ENCODE measurements around the gene S100B. TPM values are rescaled to one million over a fixed set of nuclear protein-coding genes. Genes with fewer than 3 reads are reported as not detected.

Gene S100B
- total and polyA plus RNA-seq, 9 of the 15 experiments (the other 6 are each of a cell fraction or from before 2014, with no cell fraction given), result not detected

DNA sequence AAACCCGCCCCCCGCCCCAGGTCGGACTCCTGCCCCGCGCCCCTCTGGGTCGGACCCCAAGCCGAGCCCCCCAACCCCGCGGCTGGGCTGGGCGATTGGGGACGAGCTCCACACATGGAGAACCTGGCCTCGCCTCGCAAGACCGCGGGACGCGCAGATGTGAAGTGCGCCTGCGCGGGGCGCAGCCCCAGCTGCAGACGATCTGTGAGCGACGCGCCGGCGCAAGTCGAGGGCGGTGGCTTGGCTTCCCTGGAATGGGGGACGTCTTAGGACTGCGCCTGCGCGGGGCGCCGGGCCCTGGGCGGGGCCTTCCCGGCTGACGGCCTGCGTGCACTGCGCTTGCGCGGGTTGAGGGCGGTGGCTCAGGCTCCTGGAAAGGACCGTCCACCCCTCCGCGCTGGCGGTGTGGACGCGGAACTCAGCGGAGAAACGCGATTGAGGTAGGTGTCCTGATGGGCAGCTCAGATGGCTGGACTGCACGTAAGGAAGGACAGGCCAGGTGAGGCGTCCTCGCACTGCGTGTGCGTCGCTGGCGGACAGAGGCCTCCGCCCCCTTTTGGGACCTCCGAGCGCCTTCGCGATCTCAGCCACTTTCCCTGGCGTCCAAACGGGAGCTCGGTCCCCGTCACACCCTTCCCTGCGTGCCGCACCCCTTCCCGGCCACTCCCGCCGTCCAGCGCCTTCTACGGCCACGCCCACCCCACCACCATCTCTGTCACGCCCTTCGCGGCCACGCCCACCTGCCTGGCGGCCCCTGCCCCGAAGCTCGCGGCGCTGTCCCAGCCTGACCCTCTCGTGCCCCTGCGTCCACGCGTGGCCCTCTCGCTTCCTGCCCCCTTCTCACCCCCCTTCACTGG lies 30.7 kb upstream of the S100B start, which contains the start of gene PRMT2 (continued):
- TF ChIP-seq ZNF263 (CRISPR knock-in tag; IDR thresholded peaks at IDR 0.05; ENCODE audit: borderline replicate concordance) (peak; percentile 74; the same call in 1 of the 2 replicates), ZNF695 (CRISPR knock-in tag; IDR thresholded peaks at IDR 0.05) (no peak), ZNF146 (CRISPR knock-in tag; IDR thresholded peaks at IDR 0.05; ENCODE audit: unreplicated experiment) (no peak), TCF7L2 (IDR thresholded peaks at IDR 0.05; ENCODE audit: low read depth, low read length) (no peak), NCOA1 (IDR thresholded peaks at IDR 0.05; ENCODE audit: low read depth) (no peak), ZNF780A (CRISPR knock-in tag; IDR thresholded peaks at IDR 0.05) (no peak), MTA1 (IDR thresholded peaks at IDR 0.05; ENCODE audit: borderline replicate concordance) (peak; percentile 79; the same call in 1 of the 2 replicates), MYBL2 (IDR thresholded peaks at IDR 0.05; ENCODE audit: low read depth) (no peak), MYBL2 (CRISPR knock-in tag; IDR thresholded peaks at IDR 0.05; ENCODE audit: borderline replicate concordance) (no peak), HMGN3 (IDR thresholded peaks at IDR 0.05; ENCODE audit: borderline replicate concordance, extremely low read depth, insufficient read length, low read depth, low read length) (peak; percentile 88), XRCC3 (IDR thresholded peaks at IDR 0.05) (no peak), HDGF (IDR thresholded peaks at IDR 0.05) (peak; percentile 99), KHSRP (IDR thresholded peaks at IDR 0.05) (no peak)
- TF ChIP-seq, protein P1, sequence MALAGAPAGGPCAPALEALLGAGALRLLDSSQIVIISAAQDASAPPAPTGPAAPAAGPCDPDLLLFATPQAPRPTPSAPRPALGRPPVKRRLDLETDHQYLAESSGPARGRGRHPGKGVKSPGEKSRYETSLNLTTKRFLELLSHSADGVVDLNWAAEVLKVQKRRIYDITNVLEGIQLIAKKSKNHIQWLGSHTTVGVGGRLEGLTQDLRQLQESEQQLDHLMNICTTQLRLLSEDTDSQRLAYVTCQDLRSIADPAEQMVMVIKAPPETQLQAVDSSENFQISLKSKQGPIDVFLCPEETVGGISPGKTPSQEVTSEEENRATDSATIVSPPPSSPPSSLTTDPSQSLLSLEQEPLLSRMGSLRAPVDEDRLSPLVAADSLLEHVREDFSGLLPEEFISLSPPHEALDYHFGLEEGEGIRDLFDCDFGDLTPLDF (CRISPR knock-in tag; IDR thresholded peaks at IDR 0.05), result no peak; the same call in 1 of the 2 replicates
- TF ChIP-seq, protein P2, sequence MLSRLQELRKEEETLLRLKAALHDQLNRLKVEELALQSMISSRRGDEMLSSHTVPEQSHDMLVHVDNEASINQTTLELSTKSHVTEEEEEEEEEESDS (CRISPR knock-in tag; IDR thresholded peaks at IDR 0.05), result no peak
- TF ChIP-seq, protein P3, sequence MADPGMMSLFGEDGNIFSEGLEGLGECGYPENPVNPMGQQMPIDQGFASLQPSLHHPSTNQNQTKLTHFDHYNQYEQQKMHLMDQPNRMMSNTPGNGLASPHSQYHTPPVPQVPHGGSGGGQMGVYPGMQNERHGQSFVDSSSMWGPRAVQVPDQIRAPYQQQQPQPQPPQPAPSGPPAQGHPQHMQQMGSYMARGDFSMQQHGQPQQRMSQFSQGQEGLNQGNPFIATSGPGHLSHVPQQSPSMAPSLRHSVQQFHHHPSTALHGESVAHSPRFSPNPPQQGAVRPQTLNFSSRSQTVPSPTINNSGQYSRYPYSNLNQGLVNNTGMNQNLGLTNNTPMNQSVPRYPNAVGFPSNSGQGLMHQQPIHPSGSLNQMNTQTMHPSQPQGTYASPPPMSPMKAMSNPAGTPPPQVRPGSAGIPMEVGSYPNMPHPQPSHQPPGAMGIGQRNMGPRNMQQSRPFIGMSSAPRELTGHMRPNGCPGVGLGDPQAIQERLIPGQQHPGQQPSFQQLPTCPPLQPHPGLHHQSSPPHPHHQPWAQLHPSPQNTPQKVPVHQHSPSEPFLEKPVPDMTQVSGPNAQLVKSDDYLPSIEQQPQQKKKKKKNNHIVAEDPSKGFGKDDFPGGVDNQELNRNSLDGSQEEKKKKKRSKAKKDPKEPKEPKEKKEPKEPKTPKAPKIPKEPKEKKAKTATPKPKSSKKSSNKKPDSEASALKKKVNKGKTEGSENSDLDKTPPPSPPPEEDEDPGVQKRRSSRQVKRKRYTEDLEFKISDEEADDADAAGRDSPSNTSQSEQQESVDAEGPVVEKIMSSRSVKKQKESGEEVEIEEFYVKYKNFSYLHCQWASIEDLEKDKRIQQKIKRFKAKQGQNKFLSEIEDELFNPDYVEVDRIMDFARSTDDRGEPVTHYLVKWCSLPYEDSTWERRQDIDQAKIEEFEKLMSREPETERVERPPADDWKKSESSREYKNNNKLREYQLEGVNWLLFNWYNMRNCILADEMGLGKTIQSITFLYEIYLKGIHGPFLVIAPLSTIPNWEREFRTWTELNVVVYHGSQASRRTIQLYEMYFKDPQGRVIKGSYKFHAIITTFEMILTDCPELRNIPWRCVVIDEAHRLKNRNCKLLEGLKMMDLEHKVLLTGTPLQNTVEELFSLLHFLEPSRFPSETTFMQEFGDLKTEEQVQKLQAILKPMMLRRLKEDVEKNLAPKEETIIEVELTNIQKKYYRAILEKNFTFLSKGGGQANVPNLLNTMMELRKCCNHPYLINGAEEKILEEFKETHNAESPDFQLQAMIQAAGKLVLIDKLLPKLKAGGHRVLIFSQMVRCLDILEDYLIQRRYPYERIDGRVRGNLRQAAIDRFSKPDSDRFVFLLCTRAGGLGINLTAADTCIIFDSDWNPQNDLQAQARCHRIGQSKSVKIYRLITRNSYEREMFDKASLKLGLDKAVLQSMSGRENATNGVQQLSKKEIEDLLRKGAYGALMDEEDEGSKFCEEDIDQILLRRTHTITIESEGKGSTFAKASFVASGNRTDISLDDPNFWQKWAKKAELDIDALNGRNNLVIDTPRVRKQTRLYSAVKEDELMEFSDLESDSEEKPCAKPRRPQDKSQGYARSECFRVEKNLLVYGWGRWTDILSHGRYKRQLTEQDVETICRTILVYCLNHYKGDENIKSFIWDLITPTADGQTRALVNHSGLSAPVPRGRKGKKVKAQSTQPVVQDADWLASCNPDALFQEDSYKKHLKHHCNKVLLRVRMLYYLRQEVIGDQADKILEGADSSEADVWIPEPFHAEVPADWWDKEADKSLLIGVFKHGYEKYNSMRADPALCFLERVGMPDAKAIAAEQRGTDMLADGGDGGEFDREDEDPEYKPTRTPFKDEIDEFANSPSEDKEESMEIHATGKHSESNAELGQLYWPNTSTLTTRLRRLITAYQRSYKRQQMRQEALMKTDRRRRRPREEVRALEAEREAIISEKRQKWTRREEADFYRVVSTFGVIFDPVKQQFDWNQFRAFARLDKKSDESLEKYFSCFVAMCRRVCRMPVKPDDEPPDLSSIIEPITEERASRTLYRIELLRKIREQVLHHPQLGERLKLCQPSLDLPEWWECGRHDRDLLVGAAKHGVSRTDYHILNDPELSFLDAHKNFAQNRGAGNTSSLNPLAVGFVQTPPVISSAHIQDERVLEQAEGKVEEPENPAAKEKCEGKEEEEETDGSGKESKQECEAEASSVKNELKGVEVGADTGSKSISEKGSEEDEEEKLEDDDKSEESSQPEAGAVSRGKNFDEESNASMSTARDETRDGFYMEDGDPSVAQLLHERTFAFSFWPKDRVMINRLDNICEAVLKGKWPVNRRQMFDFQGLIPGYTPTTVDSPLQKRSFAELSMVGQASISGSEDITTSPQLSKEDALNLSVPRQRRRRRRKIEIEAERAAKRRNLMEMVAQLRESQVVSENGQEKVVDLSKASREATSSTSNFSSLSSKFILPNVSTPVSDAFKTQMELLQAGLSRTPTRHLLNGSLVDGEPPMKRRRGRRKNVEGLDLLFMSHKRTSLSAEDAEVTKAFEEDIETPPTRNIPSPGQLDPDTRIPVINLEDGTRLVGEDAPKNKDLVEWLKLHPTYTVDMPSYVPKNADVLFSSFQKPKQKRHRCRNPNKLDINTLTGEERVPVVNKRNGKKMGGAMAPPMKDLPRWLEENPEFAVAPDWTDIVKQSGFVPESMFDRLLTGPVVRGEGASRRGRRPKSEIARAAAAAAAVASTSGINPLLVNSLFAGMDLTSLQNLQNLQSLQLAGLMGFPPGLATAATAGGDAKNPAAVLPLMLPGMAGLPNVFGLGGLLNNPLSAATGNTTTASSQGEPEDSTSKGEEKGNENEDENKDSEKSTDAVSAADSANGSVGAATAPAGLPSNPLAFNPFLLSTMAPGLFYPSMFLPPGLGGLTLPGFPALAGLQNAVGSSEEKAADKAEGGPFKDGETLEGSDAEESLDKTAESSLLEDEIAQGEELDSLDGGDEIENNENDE (IDR thresholded peaks at IDR 0.05; ENCODE audit: low read depth, low read length), result no peak

Data from K562 (cell line).